ENCODE measurements around the gene FAM13A. TPM values are rescaled to one million over a fixed set of nuclear protein-coding genes. Genes with fewer than 3 reads are reported as not detected.

The FAM13A gene
- total and polyA plus RNA-seq, 2 of the 8 experiments (the other 6 are each of a cell fraction or from before 2014, with no cell fraction given) = 7.1 to 16.5 TPM

- Histone ChIP-seq H3K27ac (ENCODE audit: low read depth, low read length) (no peak overlapping the region), H2BK15ac (ENCODE audit: low read length) (no peak overlapping the region), H2AFZ (ENCODE audit: low read length) (no peak overlapping the region), H3K4ac (replicated peaks; ENCODE audit: insufficient read length, low read depth, low read length) (no peak overlapping the region), H3K4me1 (replicated peaks in 1 of 4; ENCODE audit: control insufficient read depth in 3 of 4, insufficient read depth in 4 of 4, low read length in 3 of 4) (no peaks in the 10 kb centered on the region; a peak in 2 of 7 replicates), H4K20me1 (replicated peaks in 1 of 2; ENCODE audit: control insufficient read depth in 1 of 2, insufficient read depth in 2 of 2, low read length in 2 of 2) (no peaks in the 10 kb centered on the region), H4K91ac (replicated peaks; ENCODE audit: insufficient read length, low read length) (no peak overlapping the region), H2BK20ac (ENCODE audit: low read length) (no peak overlapping the region), H3K27me3 (replicated peaks in 1 of 4; ENCODE audit: control insufficient read depth in 3 of 4, extremely low read depth in 1 of 4, insufficient read depth in 3 of 4, low read length in 3 of 4) (no peaks in the 10 kb centered on the region), H3K79me2 (ENCODE audit: control insufficient read depth in 1 of 2, insufficient read depth in 2 of 2, low read length in 2 of 2) (no peaks in the 10 kb centered on the region), H4K8ac (ENCODE audit: extremely low read depth, insufficient read depth, low read length) (no peak overlapping the region), H2AK5ac (ENCODE audit: low read depth, low read length) (no peak overlapping the region), H3K36me3 (ENCODE audit: control insufficient read depth in 2 of 4, insufficient read depth in 4 of 4, low read length in 3 of 4) (peaks cover 0 to 3% (median under 1%) of the 10 kb centered on the region in 4 experiments; a peak in 1 of 8 replicates), H3K79me1 (ENCODE audit: low read depth, low read length) (no peaks in the 10 kb centered on the region), H3K4me2 (ENCODE audit: insufficient read depth in 1 of 2, low read depth in 2 of 2, low read length in 2 of 2) (no peak overlapping the region), H3K18ac (ENCODE audit: extremely low read depth, low read length) (no peak overlapping the region), H2BK120ac (replicated peaks; ENCODE audit: low read depth, low read length) (no peak overlapping the region), H3K9me3 (ENCODE audit: insufficient read depth in 2 of 2, low read depth in 1 of 2, low read length in 1 of 2) (no peaks in the 10 kb centered on the region), H4K5ac (ENCODE audit: insufficient read length, low read depth, low read length) (no peak overlapping the region), H3K56ac (replicated peaks; ENCODE audit: insufficient read length, low read depth, low read length) (no peak overlapping the region), H3K9ac (replicated peaks in 1 of 4; ENCODE audit: extremely low read depth in 1 of 4, low read depth in 3 of 4, low read length in 3 of 4) (no peak overlapping the region), H3K14ac (ENCODE audit: insufficient read length) (no peak overlapping the region), H2BK5ac (ENCODE audit: low read depth, low read length) (no peak overlapping the region), H3K23me2 (ENCODE audit: low read depth, low read length) (no peaks in the 10 kb centered on the region), H2BK12ac (ENCODE audit: low read depth, low read length) (no peak overlapping the region), H3K4me3 (ENCODE audit: extremely low read depth in 1 of 4, insufficient read depth in 2 of 4, low read depth in 3 of 4, low read length in 4 of 4) (no peak overlapping the region), H3K23ac (ENCODE audit: insufficient read length) (no peak overlapping the region)
- ChIA-PET CTCF (ENCODE audit: partially characterized antibody) (no interaction called here), POLR2A (ENCODE audit: partially characterized antibody) (no interaction called here)
- no peak for DNase-seq (ENCODE audit: low read depth in 1 of 2, low spot score in 2 of 2)
- no peak for FAIRE-seq
- TF ChIP-seq KDM1A (IDR thresholded peaks at IDR 0.05; ENCODE audit: borderline replicate concordance, low read length) (no peak), SIRT6 (IDR thresholded peaks at IDR 0.05; ENCODE audit: low read length) (no peak), CREB1 (IDR thresholded peaks at IDR 0.05) (no peak), TBP (IDR thresholded peaks at IDR 0.05; ENCODE audit: low read depth, low read length) (no peak), POLR2AphosphoS5 (IDR thresholded peaks at IDR 0.05; ENCODE audit: low read depth, low read length) (no peak), BACH1 (IDR thresholded peaks at IDR 0.05; ENCODE audit: low read length) (no peak), RXRA (IDR thresholded peaks at IDR 0.05; ENCODE audit: insufficient read depth, low read depth, low read length) (no peak)
- WGBS, 2 experiments (ENCODE audit: extremely low coverage in 1 of 2, insufficient coverage in 1 of 2, insufficient read length in 1 of 2, insufficient replicate concordance in 2 of 2, low coverage in 1 of 2, low lambda C conversion rate in 2 of 2, missing lambda C conversion rate in 1 of 2) = 72% methylated on average over 3 of the region's 3 CpGs; no CpG with 5 or more reads in 1 of the 2 experiments
Observed at GRCh38 chr4:88939697-88940096, 117.3 kb downstream of the FAM13A start.

Measured in H1 (cell line).